Measurements from ENCODE around the gene HIVEP3.

HIVEP3 gene

DNA sequence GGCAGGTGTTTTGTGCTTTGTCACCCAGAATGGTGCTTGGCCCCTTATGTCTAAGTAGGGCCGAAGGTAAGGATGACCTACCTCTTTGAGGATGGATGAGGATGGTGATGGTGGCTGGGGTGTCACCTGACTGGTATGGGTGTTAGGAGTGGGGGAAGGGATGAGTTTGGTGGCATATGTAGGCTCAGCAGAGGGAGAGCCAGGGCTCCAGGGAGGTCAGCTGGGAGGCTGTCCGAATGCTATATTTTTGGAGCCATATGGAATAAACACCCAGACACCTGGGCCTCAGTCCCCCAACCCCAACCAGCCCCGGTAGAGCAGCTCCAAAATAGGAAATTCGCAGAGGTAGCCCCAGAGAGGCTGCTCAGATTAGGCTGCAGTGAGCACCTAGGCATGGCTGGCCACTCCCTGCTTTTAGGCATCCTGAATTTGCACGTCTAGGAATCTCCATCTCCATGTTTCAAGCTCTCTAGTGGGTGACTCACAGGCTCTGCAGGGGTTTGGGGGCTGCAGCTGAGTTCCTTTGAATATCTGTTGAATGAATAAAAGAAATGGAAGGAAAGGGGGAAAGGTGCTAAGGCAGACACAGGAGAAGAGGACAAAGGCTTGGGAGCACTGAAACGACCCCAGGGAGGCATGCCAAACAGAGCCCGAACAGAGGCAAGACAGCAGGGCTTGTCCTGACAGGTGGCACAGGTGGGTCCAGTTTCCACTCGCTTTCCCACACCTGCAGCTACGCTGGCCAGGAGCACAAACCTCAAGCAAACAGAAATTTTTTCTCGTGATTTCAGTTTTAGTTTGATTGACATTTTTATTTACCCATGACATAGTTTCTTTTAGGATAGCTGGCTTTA is 299.0 kb downstream of the HIVEP3 start:
- Mint-ChIP-seq H3K9me3 (no peaks in the 10 kb centered on the region), H3K36me3 (peaks cover 44% of the 10 kb centered on the region), H3K4me3 (no peak overlapping the region), H3K4me1 (peaks cover 66% of the 10 kb centered on the region), H3K27ac (peak overlapping the region; percentile 30)
- ATAC-seq (no peak), DNase-seq (ENCODE audit: low spot score in 2 of 2) (no peak)

DNA sequence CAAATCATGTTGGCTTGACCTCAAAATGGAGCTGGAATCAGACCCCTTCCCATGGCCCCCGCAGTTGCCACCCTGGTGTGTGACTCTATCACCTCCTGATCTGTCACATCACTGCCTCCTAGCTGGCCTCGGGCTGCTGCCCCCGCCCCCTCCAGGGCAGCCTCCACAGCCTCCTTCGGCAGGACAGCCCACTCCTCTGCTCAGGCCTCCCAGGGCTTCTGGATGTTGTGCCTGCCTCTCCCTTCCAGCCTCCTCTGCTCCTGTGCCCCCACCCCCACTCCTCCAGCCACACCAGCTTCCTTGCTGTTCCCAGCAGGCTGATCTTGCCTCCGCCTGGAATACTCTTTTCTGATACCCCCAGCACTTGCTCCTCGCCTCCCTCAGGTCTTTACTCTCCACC is 299.9 kb downstream of the HIVEP3 start:
- no peak for ATAC-seq
- no peaks in the 10 kb centered on the region for H3K9me3 Mint-ChIP-seq
- H3K36me3 Mint-ChIP-seq = peaks cover 38% of the 10 kb centered on the region
- H3K4me3 Mint-ChIP-seq = no peak overlapping the region
- peaks cover 63% of the 10 kb centered on the region for H3K4me1 Mint-ChIP-seq
- no peak for DNase-seq (ENCODE audit: low spot score in 2 of 2)
- peak overlapping the region; percentile 30 for H3K27ac Mint-ChIP-seq

DNA sequence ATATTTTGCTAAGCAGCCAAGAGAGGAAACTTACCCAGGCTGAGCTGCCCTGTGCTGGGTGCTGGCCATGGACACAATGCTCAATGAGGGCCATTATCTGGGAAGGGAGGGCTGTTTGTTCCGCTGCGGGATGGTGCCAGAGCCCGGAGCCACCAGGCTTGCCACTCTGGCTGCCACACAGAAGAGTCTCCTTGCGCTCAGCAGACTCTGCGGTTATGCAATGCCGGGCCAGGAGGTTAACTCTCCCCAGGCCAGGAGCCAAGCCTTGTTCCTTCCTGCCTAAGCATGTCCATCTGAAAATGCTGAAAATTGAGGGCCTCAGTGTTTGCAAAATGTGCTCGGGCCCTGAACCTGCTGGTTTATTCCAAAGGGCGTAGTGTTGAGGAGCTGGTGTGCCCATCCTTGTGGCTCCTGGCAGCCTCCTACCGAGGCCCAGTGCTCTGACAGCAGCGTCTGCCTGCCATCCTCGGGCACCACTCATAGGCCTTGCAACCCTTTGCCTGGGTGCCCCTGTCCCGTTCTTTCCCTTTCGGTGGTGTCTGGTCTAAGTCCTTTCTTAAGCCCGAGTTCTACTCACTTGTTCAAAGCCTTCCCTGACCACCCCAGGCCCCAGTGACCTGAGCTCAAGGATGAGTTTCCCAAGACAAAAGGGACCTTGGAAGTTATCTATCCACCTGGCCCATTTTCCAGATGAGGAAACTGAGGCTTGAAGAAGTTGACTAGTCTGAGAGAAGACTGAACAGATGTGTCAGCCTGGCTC is 300.5 kb downstream of the HIVEP3 start:
- DNase-seq (ENCODE audit: low spot score in 2 of 2) = no peak
- H3K9me3 Mint-ChIP-seq = no peaks in the 10 kb centered on the region

DNA sequence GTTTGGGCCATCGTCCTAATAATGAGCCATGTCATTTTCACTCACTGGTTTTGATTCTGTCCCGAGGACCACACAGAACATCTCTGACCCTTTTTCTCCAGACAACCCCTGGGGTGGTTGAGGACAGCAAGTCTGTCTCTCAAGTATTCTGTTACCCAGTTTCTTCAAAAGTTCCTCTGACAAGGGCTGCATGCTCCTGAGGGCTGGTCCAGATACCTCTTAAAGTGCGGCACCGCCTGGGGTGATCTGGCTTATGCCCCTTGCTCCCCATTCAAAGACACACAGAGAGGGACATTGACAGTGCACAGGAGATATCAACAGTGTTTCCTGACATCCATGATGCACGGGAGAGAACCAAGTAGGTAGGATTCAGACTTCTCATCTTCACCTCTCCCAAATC is 301.4 kb downstream of the HIVEP3 start:
- Mint-ChIP-seq H3K4me3 (no peak overlapping the region), H3K36me3 (peaks cover 35% of the 10 kb centered on the region)
- DNase-seq (ENCODE audit: low spot score in 2 of 2) = no peak

More for the DNA sequence above, 300.5 kb downstream of the HIVEP3 start:
- Mint-ChIP-seq H3K4me1 (peaks cover 60% of the 10 kb centered on the region), H3K27ac (no peak overlapping the region), H3K36me3 (peaks cover 40% of the 10 kb centered on the region), H3K4me3 (no peak overlapping the region)
- ATAC-seq = no peak

DNA sequence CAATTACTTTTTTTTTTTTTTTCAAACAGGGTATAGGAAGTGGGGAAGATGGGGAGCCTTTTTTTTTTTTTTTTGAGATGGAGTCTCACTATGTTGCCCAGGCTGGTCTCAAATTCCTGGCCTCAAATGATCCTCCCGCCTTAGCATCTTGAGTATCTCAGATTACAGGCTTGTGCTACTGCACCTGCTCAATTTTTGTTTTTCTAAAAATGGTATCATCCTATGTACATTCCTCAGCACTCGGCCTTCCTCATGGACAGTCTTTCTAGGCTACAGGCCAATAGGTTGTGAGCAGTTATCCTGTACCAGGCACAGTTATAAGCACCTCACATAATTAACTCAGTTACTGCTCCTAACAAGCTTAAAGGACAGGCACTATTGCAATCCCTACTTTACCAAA is 302.2 kb downstream of the HIVEP3 start:
- H3K4me3 Mint-ChIP-seq = no peak overlapping the region
- peaks cover 33% of the 10 kb centered on the region for H3K36me3 Mint-ChIP-seq
- no peak overlapping the region for H3K27ac Mint-ChIP-seq
- ATAC-seq = no peak
- no peaks in the 10 kb centered on the region for H3K9me3 Mint-ChIP-seq
- no peak for DNase-seq (ENCODE audit: low spot score in 2 of 2)
- H3K4me1 Mint-ChIP-seq = peaks cover 50% of the 10 kb centered on the region

More for the DNA sequence above, 301.4 kb downstream of the HIVEP3 start:
- H3K9me3 Mint-ChIP-seq = no peaks in the 10 kb centered on the region
- ATAC-seq = no peak
- H3K4me1 Mint-ChIP-seq = peaks cover 52% of the 10 kb centered on the region
- no peak overlapping the region for H3K27ac Mint-ChIP-seq

DNA sequence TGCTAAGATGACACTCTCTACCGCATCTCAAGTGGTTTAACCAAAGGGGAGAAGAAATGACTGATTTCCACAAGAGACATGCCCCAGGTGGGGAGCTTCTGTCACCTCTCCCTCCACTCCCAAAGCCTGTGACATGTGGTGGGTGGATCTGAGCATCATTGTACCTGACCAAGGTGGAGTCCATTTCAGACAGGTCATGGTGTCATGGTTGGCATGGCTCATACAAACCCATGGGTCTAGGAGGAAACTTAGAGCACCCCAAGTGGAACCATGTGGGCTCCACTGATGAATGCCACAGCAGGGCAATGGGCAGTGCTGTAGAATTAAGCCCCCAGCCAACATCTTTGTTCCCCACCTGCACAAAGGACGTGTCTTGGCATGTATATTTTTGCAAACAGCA is 302.7 kb downstream of the HIVEP3 start:
- Mint-ChIP-seq H3K9me3 (no peaks in the 10 kb centered on the region), H3K27ac (no peak overlapping the region), H3K4me1 (peaks cover 44% of the 10 kb centered on the region), H3K36me3 (peaks cover 33% of the 10 kb centered on the region), H3K4me3 (no peak overlapping the region)
- DNase-seq (ENCODE audit: low spot score in 2 of 2) (no peak), ATAC-seq (no peak)

DNA sequence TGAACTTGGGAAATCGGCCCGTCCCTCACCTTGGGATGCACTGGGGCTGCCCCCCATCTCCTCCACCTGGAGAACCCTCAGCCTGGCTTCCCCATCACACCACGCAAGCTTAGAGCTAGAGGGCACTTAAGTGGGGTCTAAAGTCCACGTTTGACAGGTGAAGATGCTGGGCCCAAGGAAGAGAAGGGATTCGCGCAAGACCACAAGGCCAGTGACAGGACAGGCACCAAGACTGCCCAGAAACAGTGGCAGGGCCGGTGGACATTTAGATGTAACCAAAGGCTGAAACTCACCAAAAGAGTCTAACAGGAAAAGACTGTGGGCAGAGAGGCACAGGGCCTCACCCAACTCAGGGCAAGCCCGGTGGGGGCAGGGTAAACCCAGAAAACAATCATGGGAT is 303.4 kb downstream of the HIVEP3 start:
- Mint-ChIP-seq H3K4me1 (peaks cover 38% of the 10 kb centered on the region), H3K36me3 (peaks cover 29% of the 10 kb centered on the region), H3K27ac (peak overlapping the region; percentile 50), H3K9me3 (no peaks in the 10 kb centered on the region), H3K4me3 (no peak overlapping the region)
- DNase-seq (ENCODE audit: low spot score in 2 of 2) (no peak), ATAC-seq (no peak)

DNA sequence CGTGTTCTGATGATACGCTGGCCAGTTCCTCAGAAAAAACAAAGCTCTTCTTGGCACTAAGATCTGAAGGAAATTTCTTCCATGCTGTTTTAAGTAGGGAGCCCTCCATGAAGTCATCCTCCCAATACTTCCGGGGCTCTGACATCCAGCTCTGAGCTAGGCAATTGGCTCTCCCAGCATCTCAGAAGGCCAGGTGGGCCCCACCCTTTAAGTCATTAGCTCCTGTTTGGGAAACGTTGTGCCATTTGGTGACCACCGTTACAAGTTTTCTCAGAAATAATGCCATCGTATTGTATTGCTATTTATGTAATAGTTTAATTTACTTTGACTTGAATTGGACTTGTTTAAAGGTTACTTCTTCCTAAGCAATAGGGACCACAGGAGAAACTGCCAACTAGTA is 303.9 kb downstream of the HIVEP3 start:
- Mint-ChIP-seq H3K27ac (peak overlapping the region; percentile 50), H3K4me1 (peaks cover 40% of the 10 kb centered on the region), H3K36me3 (peaks cover 28% of the 10 kb centered on the region), H3K9me3 (no peaks in the 10 kb centered on the region), H3K4me3 (no peak overlapping the region)
- ATAC-seq (no peak), DNase-seq (ENCODE audit: low spot score in 2 of 2) (no peak)

DNA sequence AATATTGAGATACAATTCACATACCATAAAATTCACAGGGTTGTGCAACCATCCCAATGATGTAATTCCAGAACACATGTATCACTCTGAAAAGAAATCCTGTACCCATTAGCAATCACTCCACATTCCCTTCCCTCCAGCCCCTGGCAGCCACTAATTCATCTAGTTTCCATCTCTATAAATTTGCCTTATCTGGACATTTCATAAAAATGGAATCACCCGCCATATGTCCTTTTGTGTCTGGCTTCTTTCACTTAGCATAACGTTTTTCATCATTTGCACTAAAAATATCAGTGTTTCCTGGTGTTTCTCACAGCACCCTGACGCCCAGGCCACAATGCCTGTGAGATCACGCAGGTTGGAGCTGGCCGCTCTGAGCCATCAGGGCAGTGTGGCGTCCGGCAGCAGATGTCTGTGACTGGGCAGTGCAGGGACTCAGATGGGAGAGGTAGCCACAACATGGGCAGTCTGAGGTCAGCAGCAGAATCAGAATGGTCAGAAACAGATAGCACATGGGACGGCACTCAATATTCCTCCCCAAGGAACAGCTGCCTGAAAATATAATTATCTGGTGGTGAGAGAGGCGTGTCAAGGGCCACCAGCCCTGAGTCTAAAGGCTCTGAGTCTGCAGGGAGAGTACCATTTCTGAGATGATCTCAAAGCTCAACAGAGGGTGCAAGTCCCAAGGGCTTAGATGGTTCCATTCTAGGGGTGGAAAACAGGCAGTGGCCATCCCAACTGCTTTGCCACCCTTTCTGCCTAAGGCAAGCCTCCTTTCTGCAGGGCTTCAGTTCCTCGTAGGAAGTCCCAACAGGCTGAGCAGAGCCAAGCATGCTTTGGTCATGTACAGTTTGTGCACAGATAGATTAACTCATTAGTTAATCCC is 304.8 kb downstream of the HIVEP3 start:
- Mint-ChIP-seq H3K4me3 (no peak overlapping the region), H3K36me3 (peaks cover 25% of the 10 kb centered on the region), H3K4me1 (peaks cover 33% of the 10 kb centered on the region), H3K9me3 (no peaks in the 10 kb centered on the region), H3K27ac (peak overlapping the region; percentile 75)
- DNase-seq (ENCODE audit: low spot score in 2 of 2) = no peak
- ATAC-seq = no peak

DNA sequence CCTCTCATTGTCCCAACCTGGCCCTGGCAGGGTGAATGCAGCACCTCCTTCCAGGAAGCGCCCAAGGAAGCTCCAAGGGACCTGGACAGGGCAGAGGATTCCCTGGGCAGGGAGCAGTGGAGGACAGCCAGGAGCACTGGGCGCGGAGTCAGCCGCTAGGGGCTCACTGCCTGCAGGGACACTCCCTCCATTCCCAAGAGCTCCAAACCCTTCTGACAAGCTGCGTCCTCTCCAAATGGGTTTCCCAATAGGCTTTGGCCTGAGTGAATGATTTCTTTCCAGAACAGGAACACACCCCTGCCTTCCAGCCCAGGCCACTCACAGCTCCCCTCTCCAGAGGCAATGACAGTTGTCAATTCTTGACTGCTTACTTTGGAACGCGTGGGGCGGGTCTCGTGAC is 305.8 kb downstream of the HIVEP3 start:
- H3K36me3 Mint-ChIP-seq = peaks cover 22% of the 10 kb centered on the region

DNA sequence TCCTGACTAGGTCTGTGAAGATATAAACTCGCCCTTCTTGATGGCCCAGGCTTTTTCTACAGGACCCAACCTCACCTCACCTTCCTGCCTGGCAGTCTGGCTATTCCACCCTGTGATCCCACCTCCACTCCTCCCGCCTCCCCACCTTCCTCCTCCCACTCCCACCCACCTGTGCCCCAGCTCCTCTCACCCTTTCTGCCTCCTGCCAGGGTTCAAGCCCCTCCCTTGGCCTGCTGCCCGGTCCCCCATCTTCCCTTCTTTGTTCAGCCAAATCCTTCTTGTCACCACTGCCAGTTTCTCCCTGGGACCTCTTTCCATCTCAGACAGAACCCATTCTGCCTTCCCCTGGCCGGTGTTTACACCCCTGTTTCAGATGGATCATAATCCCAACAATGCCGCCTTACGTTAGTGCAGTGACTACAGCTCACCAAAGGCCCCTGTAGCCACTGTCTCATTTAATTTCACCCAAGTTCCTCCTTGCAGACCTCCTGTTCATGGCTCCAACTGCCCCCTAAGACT is 306.7 kb downstream of the HIVEP3 start:
- Mint-ChIP-seq H3K4me1 (peaks cover 43% of the 10 kb centered on the region), H3K9me3 (no peaks in the 10 kb centered on the region), H3K27ac (peak overlapping the region; percentile 67), H3K36me3 (peaks cover 17% of the 10 kb centered on the region), H3K4me3 (no peak overlapping the region)
- no peak for ATAC-seq
- no peak for DNase-seq (ENCODE audit: low spot score in 2 of 2)

More for the DNA sequence above, 305.8 kb downstream of the HIVEP3 start:
- Mint-ChIP-seq H3K4me3 (no peak overlapping the region), H3K27ac (peak overlapping the region; percentile 75), H3K9me3 (no peaks in the 10 kb centered on the region), H3K4me1 (peaks cover 33% of the 10 kb centered on the region)
- DNase-seq (ENCODE audit: low spot score in 2 of 2) (no peak), ATAC-seq (no peak)

DNA sequence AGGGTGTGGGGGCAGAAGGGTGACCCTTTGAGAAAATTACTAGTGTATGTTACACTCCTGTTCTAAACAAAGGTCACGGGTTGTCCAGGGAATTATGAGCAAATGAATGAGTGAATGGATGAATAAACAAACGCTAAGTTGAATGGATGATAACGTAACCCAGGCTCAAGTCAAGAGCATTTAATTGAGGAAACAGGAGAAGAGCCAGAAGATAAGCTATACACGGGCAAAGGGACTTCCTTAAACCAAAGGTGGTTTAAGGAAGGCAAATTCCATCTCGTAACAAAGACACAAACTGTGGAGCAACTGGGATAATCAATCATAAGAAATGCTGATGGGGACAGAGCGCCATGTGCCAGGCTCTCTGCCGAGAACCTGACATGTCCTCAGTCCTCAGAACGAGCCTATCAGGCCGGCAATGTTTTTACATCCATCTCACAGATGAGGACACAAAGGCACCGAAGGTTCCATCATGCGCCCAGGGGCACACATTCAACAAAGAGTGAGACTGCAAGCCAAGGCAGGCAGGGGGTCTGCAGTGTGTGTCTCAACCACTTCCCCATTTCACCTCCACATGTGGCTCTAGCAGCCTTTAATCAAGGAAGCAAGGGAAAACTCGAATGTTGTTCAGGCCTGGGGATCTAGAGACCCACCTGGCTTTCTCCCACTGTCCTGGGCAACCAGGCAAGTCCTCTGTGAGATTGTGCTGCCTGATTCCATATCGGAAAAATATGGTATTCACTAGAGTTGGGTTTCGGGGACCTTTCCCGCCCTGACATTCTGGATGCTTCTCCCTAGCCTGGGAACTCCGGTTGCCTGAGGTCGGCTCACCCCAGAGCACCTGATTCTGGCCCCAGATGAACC is 307.4 kb downstream of the HIVEP3 start:
- Mint-ChIP-seq H3K9me3 (no peaks in the 10 kb centered on the region), H3K36me3 (peaks cover 17% of the 10 kb centered on the region), H3K27ac (peak overlapping the region; percentile 67), H3K4me1 (peaks cover 46% of the 10 kb centered on the region), H3K4me3 (no peak overlapping the region)
- no peak for ATAC-seq
- DNase-seq (ENCODE audit: low spot score in 2 of 2) = no peak

DNA sequence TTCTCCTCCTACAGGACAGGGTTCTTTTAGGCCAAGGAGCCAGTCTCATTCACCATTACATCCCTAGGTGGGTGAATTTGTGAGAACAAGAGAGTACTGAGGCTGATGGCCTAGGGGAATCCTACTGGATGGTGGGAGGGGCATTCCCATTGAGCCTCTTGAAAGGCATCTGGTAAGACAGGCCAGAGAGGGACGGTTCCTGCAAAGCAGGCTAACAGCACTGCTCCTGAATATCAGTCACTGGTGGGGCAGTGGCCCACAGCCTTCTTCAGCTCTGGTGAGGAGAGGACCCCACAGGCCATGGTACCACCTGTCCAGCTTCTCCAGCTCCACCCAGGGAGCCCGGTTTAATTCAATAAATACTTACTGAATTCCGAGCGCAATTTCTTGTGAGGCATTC is 308.4 kb downstream of the HIVEP3 start:
- Mint-ChIP-seq H3K4me3 (no peak overlapping the region), H3K27ac (no peak overlapping the region), H3K9me3 (no peaks in the 10 kb centered on the region), H3K36me3 (peaks cover 17% of the 10 kb centered on the region), H3K4me1 (peaks cover 47% of the 10 kb centered on the region)
- no peak for DNase-seq (ENCODE audit: low spot score in 2 of 2)
- ATAC-seq = no peak

DNA sequence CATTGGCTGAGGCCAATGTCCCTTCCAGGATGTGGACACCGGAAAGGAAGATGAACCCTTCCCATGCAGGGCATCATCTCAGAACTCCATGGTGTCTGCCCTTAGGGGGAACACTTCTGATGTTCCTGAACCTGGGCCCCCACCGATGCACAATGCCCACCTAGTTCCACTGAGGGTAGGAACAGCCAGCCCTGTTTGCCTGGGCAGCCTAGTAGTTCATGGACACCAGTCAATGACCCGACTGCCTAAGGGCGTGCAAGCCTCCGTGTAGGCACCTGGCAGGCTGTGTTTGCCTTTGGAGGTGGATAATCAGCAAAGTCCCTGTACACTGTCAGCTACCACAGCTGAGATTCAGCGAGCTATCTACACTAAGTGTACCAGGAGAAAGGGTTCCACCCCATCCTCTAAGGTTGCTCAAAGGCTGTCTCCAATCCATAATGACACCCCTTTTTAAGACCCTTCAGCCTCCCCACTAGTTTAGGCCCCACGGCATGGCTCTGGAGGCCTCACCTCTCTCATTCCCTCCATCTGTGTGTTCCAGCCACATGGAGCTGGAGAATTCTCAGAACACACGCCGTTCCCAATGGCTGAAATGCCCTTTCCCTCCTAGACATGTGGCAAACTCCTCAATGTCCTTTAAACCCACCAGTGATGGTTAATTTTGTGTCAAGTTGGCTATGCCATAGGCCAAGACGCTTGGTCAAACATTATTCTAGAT is 309.4 kb downstream of the HIVEP3 start:
- H3K27ac Mint-ChIP-seq = no peak overlapping the region
- DNase-seq (ENCODE audit: low spot score in 2 of 2) (no peak), ATAC-seq (no peak)
- peaks cover 46% of the 10 kb centered on the region for H3K4me1 Mint-ChIP-seq
- H3K36me3 Mint-ChIP-seq = peaks cover 17% of the 10 kb centered on the region
- no peaks in the 10 kb centered on the region for H3K9me3 Mint-ChIP-seq
- H3K4me3 Mint-ChIP-seq = no peak overlapping the region
